Measurements from ENCODE around the gene CDC25B. TPM values are rescaled to one million over a fixed set of nuclear protein-coding genes. Genes with fewer than 3 reads are reported as not detected.
A peak's percentile ranks its signal among the peaks of the same experiment; 100 is the strongest.

Gene CDC25B
- total RNA-seq, 3 donors from 2014 or later = 18.1 to 25.0 (median 22.0) TPM

GRCh38 chr20:3777716-3778629 lies 18.1 kb upstream of the CDC25B start:
- no peak for TF ChIP-seq POLR2A (IDR thresholded peaks at IDR 0.05)
- TF ChIP-seq CTCF (IDR thresholded peaks at IDR 0.05) = no peak
- no peak for TF ChIP-seq POLR2AphosphoS5 (IDR thresholded peaks at IDR 0.05)
- Histone ChIP-seq H3K4me1 (peaks cover 7 to 8% of the 10 kb centered on the region in 2 donors), H3K27me3 (no peaks in the 10 kb centered on the region), H3K4me3 (peak overlapping the region; percentile 42 to 75 (median 59)), H3K36me3 (no peaks in the 10 kb centered on the region), H3K27ac (peak overlapping the region; percentile 36 to 45), H3K9me3 (no peaks in the 10 kb centered on the region)
- peak in 1 of 2 donors; percentile 55 for DNase-seq (ENCODE audit: low spot score in 2 of 2)
- intact Hi-C loops (cut with DNase I; ENCODE audit: low total_unique reads) = no loop called here

- Histone ChIP-seq H3K9me3 (no peaks in the 10 kb centered on the region), H3K27me3 (no peaks in the 10 kb centered on the region), H3K27ac (no peak overlapping the region), H3K4me3 (no peak overlapping the region), H3K36me3 (no peaks in the 10 kb centered on the region), H3K4me1 (peaks cover 16 to 17% of the 10 kb centered on the region in 2 donors)
- intact Hi-C loops (cut with DNase I; ENCODE audit: low total_unique reads) = no loop called here
- no peak for DNase-seq (ENCODE audit: low spot score in 2 of 2)
- TF ChIP-seq POLR2AphosphoS5 (IDR thresholded peaks at IDR 0.05) (no peak), POLR2A (IDR thresholded peaks at IDR 0.05) (no peak), CTCF (IDR thresholded peaks at IDR 0.05) (no peak)
These were observed 17.1 kb upstream of the CDC25B start for GRCh38 chr20:3778976-3779375.

GRCh38 chr20:3781153-3781910 lies 14.8 kb upstream of the CDC25B start, which contains the start of gene SPEF1:
TSS of gene SPEF1 (minus strand) at chr20:3781448. CDS start at chr20:3781287, 161 bp downstream.
- intact Hi-C loops (cut with DNase I; ENCODE audit: low total_unique reads) = no loop called here
- H3K36me3 ChIP-seq = no peaks in the 10 kb centered on the region
- H3K9me3 ChIP-seq = no peaks in the 10 kb centered on the region
- peak within 1 kb of the TSS; percentile 72 to 88 for H3K27ac ChIP-seq
- H3K27me3 ChIP-seq = no peaks in the 10 kb centered on the region
- TF ChIP-seq POLR2A (IDR thresholded peaks at IDR 0.05) (no peak), CTCF (IDR thresholded peaks at IDR 0.05) (peak in 2 of 3 donors; percentile 18 to 40), POLR2AphosphoS5 (IDR thresholded peaks at IDR 0.05) (peak in 1 of 3 donors; percentile 10)
- DNase-seq (ENCODE audit: low spot score in 2 of 2) = peak; percentile 68 to 82
- peaks cover 31% of the 10 kb centered on the region in 2 donors for H3K4me1 ChIP-seq
- H3K4me3 ChIP-seq = peak within 1 kb of the TSS; percentile 29 to 65 (median 48)

GRCh38 chr20:3782597-3782996 lies 13.5 kb upstream of the CDC25B start:
- intact Hi-C loops (cut with DNase I; ENCODE audit: low total_unique reads) = no loop called here
- TF ChIP-seq CTCF (IDR thresholded peaks at IDR 0.05) (no peak), POLR2A (IDR thresholded peaks at IDR 0.05) (no peak), POLR2AphosphoS5 (IDR thresholded peaks at IDR 0.05) (no peak)
- DNase-seq (ENCODE audit: low spot score in 2 of 2) = no peak
- Histone ChIP-seq H3K36me3 (no peaks in the 10 kb centered on the region), H3K4me1 (peaks cover 31 to 37% of the 10 kb centered on the region in 2 donors), H3K27me3 (no peaks in the 10 kb centered on the region), H3K9me3 (no peaks in the 10 kb centered on the region), H3K4me3 (no peak overlapping the region), H3K27ac (peak overlapping the region; percentile 72 to 82)

Measured in breast epithelium (tissue), 4 donors.